Mesenchymal stem cell (in vitro differentiated cells and primary cell): ENCODE results near the gene CEACAM16.
"Not testable (repeated sequence)": the region's sequence is repeated elsewhere in the genome, so short reads cannot be mapped to it uniquely, and the experiment has no call there.

ENCODE experiments used
- DNase-seq: peaks from one replicate; pipeline ENCODE4 v3.0.0-alpha.2; 2013
- H2AFZ ChIP-seq: one replicate; pipeline ENCODE4 v1.6.1; 2013; ENCODE audit warnings: low read depth, mild to moderate bottlenecking, control low read depth, inconsistent platforms, low read length, moderate library complexity
- H2AK5ac ChIP-seq: 2 replicates; pipeline ENCODE4 v1.6.1; 2013; ENCODE audit warnings: low read length, moderate library complexity, mild to moderate bottlenecking, inconsistent platforms; ENCODE audit not compliant: severe bottlenecking
- H2BK120ac ChIP-seq: one replicate; pipeline ENCODE4 v1.6.1; 2013; ENCODE audit warnings: low read depth, mild to moderate bottlenecking, inconsistent platforms, low read length, moderate library complexity
- H2BK12ac ChIP-seq, 2 experiments: one replicate each; pipeline ENCODE4 v1.6.1; 2013; ENCODE audit warnings: inconsistent platforms in 2 of 2, low read length in 2 of 2, mild to moderate bottlenecking in 2 of 2, moderate library complexity in 2 of 2, control low read depth in 1 of 2
- H2BK15ac ChIP-seq: one replicate; pipeline ENCODE4 v1.6.1; 2013; ENCODE audit warnings: mild to moderate bottlenecking, low read depth, inconsistent platforms; ENCODE audit not compliant: poor library complexity, severe bottlenecking
- H2BK5ac ChIP-seq: 2 replicates; pipeline ENCODE4 v1.6.1; 2013; ENCODE audit warnings: low read depth, mild to moderate bottlenecking, low read length, control low read depth, inconsistent platforms; ENCODE audit not compliant: poor library complexity, severe bottlenecking
- H3K14ac ChIP-seq, 2 experiments: one replicate each; pipeline ENCODE4 v1.6.1; 2013; ENCODE audit warnings: inconsistent platforms in 2 of 2, low read length in 2 of 2, control low read depth in 1 of 2, mild to moderate bottlenecking in 1 of 2, moderate library complexity in 1 of 2
- H3K18ac ChIP-seq, 2 experiments: one replicate each; pipeline ENCODE4 v1.6.1; 2013; ENCODE audit warnings: inconsistent platforms in 2 of 2, low read length in 2 of 2, control low read depth in 1 of 2, low read depth in 1 of 2, mild to moderate bottlenecking in 1 of 2
- H3K23ac ChIP-seq, 2 experiments: one replicate each; pipeline ENCODE4 v1.6.1; 2013; ENCODE audit warnings: inconsistent platforms in 2 of 2, low read length in 2 of 2, mild to moderate bottlenecking in 2 of 2, moderate library complexity in 2 of 2, control low read depth in 1 of 2
- H3K27ac ChIP-seq: 2 replicates; pipeline ENCODE4 v1.5.1; 2013; ENCODE audit warnings: mild to moderate bottlenecking, moderate library complexity, low read length, control low read depth, inconsistent platforms; ENCODE audit not compliant: poor library complexity, severe bottlenecking
- H3K27me3 ChIP-seq, 2 experiments: 2 replicates each; pipeline versions ENCODE4 v1.6.1 to v1.7.0; 2013; ENCODE audit warnings: low read length in 2 of 2, mild to moderate bottlenecking in 2 of 2, moderate library complexity in 2 of 2, control low read depth in 1 of 2, inconsistent platforms in 1 of 2; ENCODE audit not compliant: control insufficient read depth in 1 of 2, insufficient read depth in 1 of 2
- H3K36me3 ChIP-seq, 2 experiments: 2 replicates each; pipeline versions ENCODE4 v1.6.1 to v1.7.0; 2013; ENCODE audit warnings: low read length in 2 of 2, control low read depth in 1 of 2, inconsistent platforms in 1 of 2, low read depth in 1 of 2, mild to moderate bottlenecking in 1 of 2; ENCODE audit not compliant: insufficient read depth in 2 of 2, control insufficient read depth in 1 of 2
- H3K4ac ChIP-seq, 2 experiments: one replicate each; pipeline ENCODE4 v1.6.1; 2013; ENCODE audit warnings: inconsistent platforms in 2 of 2, low read length in 2 of 2, mild to moderate bottlenecking in 2 of 2, moderate library complexity in 2 of 2, control low read depth in 1 of 2, low read depth in 1 of 2
- H3K4me1 ChIP-seq: 2 replicates; pipeline ENCODE4 v1.6.1; 2013; ENCODE audit warnings: low read depth, low read length, control low read depth; ENCODE audit not compliant: control insufficient read depth, insufficient read depth
- H3K4me2 ChIP-seq: 2 replicates; pipeline ENCODE4 v1.6.1; 2013; ENCODE audit warnings: low read length, mild to moderate bottlenecking, inconsistent platforms; ENCODE audit not compliant: poor library complexity, severe bottlenecking
- H3K4me3 ChIP-seq, 2 experiments: 2 replicates each; pipeline versions ENCODE4 v1.5.1 to v1.7.0; 2013; ENCODE audit warnings: low read length in 2 of 2, mild to moderate bottlenecking in 2 of 2, control low read depth in 1 of 2, low read depth in 1 of 2; ENCODE audit not compliant: insufficient read depth in 1 of 2
- H3K79me1 ChIP-seq: replicated peaks from 2 replicates; pipeline ENCODE4 v1.6.1; 2013; ENCODE audit warnings: mild to moderate bottlenecking, control low read depth, low read length, inconsistent platforms; ENCODE audit not compliant: poor library complexity, severe bottlenecking
- H3K9ac ChIP-seq: 2 replicates; pipeline ENCODE4 v1.7.0; 2013; ENCODE audit warnings: mild to moderate bottlenecking, low read length, moderate library complexity
- H3K9me3 ChIP-seq: 2 replicates; pipeline ENCODE4 v1.7.0; 2013; ENCODE audit warnings: mild to moderate bottlenecking, low read length; ENCODE audit not compliant: control insufficient read depth
- H4K8ac ChIP-seq: one replicate; pipeline ENCODE4 v1.6.1; 2013; ENCODE audit warnings: inconsistent platforms, mild to moderate bottlenecking, low read length, moderate library complexity
- H4K91ac ChIP-seq: one replicate; pipeline ENCODE4 v1.6.1; 2013; ENCODE audit warnings: mild to moderate bottlenecking, low read length, inconsistent platforms
- WGBS: methylation state at CpG from one replicate; pipeline ENCODE4 v1.1.7; 2013; ENCODE audit warnings: mixed read lengths; 5-methylcytosine and 5-hydroxymethylcytosine counted together

Gene CEACAM16

GRCh38 chr19:44709434-44710266 is 10.7 kb downstream of the CEACAM16 start:
- not testable (repeated sequence) for H2BK12ac ChIP-seq, H2BK15ac ChIP-seq, H3K23ac ChIP-seq, H2AK5ac ChIP-seq, H3K18ac ChIP-seq, H3K4me3 ChIP-seq, H3K36me3 ChIP-seq, H3K79me1 ChIP-seq, H3K14ac ChIP-seq, H4K91ac ChIP-seq, H3K4ac ChIP-seq, H3K9me3 ChIP-seq, H2BK5ac ChIP-seq, H2AFZ ChIP-seq, DNase-seq, H3K9ac ChIP-seq, H4K8ac ChIP-seq, H3K4me2 ChIP-seq, H3K4me1 ChIP-seq, H3K27ac ChIP-seq, H2BK120ac ChIP-seq
- peaks cover 4 to 21% of the 10 kb centered on the region in 2 experiments for H3K27me3 ChIP-seq
- 100% methylated on average over 2 of the region's 4 CpGs for WGBS

DNA sequence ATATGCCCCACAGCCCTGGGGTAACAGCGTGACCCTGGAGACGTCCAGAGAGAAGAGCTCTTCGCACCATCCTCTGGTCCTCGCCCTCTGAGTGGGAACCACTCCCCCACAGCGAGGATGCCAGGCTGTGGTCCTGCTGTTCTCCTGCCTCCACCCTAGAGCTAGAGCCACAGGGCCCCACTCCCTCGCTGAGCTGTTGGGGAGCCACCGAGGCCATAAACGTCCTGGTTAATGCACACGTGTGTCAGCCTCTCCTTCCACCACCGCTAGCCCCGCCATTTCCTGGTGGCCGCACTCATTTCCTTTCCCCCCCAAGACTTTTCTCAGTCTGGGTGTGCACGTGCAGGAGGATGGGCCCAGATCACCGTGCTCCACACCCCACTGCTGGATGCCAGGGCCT is 11.5 kb downstream of the CEACAM16 start:
- no peaks in the 10 kb centered on the region for H3K4me1 ChIP-seq
- no peak overlapping the region for H2BK120ac ChIP-seq
- no peak overlapping the region for H2AK5ac ChIP-seq
- no peak overlapping the region for H3K27ac ChIP-seq
- no peak overlapping the region for H3K4me3 ChIP-seq
- peaks cover 5% of the 10 kb centered on the region for H3K9me3 ChIP-seq
- no peak overlapping the region for H2AFZ ChIP-seq
- H3K36me3 ChIP-seq, result no peaks in the 10 kb centered on the region
- H2BK15ac ChIP-seq, result no peak overlapping the region
- H4K91ac ChIP-seq, result no peak overlapping the region
- H3K27me3 ChIP-seq, result peaks cover 4 to 21% of the 10 kb centered on the region in 2 experiments
- H3K14ac ChIP-seq, result no peak overlapping the region
- H2BK12ac ChIP-seq, result no peak overlapping the region
- H3K18ac ChIP-seq, result no peak overlapping the region
- no peak for DNase-seq
- H4K8ac ChIP-seq, result no peak overlapping the region
- no peak overlapping the region for H2BK5ac ChIP-seq
- no peak overlapping the region for H3K4ac ChIP-seq
- H3K79me1 ChIP-seq, result no peaks in the 10 kb centered on the region
- no peak overlapping the region for H3K4me2 ChIP-seq
- 91% methylated on average over 14 of the region's 14 CpGs for WGBS
- H3K9ac ChIP-seq, result no peak overlapping the region
- H3K23ac ChIP-seq, result no peak overlapping the region

DNA sequence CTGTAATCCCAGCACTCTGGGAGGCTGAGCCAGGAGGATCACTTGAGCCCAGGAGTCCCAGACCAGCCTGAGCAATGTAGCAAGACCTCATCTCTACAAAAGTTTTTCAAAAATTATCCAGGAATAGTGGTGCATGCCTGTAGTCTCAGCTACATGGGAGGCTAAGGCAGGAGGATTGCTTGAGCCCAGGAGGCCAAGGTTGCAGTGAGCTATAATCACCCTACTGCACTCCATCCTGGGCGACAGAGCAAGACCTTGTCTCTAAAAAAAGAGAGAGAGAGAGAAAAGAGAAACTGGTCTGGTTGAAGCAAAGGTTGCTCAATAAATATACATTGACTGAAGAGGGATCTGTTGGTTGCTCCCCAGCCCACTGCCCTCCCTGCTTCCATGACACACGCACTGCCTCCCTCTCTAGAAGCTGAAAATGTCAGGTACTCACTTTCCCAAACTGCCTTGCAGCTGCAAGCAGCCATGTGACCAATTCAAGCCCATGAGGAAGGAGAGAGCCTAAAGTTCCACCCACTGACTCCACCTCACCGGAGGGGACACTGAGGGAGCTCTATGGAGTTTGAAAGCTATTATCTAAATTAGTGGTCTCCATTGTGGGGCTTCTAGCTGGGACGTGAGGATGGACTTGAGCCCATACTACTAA is 14.0 kb downstream of the CEACAM16 start:
- Histone ChIP-seq H2BK12ac (no peak overlapping the region), H3K27ac (no peak overlapping the region), H3K27me3 (peaks cover 0 to 16% of the 10 kb centered on the region in 2 experiments), H3K79me1 (no peaks in the 10 kb centered on the region), H3K4ac (no peak overlapping the region), H3K9ac (no peak overlapping the region), H4K8ac (no peak overlapping the region), H3K23ac (no peak overlapping the region), H3K9me3 (peaks cover 5% of the 10 kb centered on the region), H2BK120ac (no peak overlapping the region), H4K91ac (no peak overlapping the region), H3K4me1 (no peaks in the 10 kb centered on the region), H2AK5ac (no peak overlapping the region), H2BK5ac (no peak overlapping the region), H3K4me2 (no peak overlapping the region), H3K4me3 (no peak overlapping the region), H3K36me3 (no peaks in the 10 kb centered on the region), H2AFZ (no peak overlapping the region), H3K18ac (no peak overlapping the region), H3K14ac (no peak overlapping the region), H2BK15ac (no peak overlapping the region)
- WGBS, result 50% methylated on average over 2 of the region's 4 CpGs
- DNase-seq, result peak; percentile 26

DNA sequence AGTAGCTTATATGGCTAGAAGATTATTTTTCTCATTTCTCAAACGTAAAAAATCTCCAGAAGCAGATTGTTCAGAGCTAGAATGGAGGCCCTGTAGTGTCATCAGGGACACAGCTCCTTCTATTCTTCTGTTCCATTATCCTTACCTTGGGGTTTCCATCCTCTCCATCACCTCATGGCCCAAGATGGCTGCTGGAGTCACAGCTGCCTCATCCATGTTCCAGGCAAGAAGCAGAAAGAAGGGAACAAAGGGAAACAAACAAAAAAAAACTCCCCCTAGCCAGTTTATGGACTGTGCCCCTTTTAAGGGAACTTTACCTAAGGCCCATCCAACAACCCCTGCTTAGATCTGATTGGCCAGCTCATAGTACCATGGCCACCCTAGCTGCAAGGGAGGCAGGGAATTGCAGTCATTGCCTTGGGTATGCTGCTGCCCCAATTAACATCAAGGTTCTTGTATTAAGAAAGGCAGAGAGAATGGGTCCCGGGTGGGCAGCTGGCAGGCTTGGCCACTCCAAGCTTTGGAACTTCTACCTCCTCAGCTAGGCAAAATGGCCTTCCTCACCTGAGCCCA is 15.7 kb downstream of the CEACAM16 start:
- Histone ChIP-seq H4K91ac (no peak overlapping the region), H3K14ac (no peak overlapping the region), H2BK12ac (peak overlapping the region in 1 of 2 experiments; percentile 19), H3K9me3 (peaks cover 5% of the 10 kb centered on the region), H3K4ac (no peak overlapping the region), H3K9ac (no peak overlapping the region), H3K18ac (no peak overlapping the region), H3K36me3 (no peaks in the 10 kb centered on the region), H3K27ac (no peak overlapping the region), H3K4me1 (peaks cover 11% of the 10 kb centered on the region), H3K4me2 (no peak overlapping the region), H3K79me1 (no peaks in the 10 kb centered on the region), H2BK15ac (no peak overlapping the region), H2AK5ac (no peak overlapping the region), H4K8ac (no peak overlapping the region), H3K23ac (no peak overlapping the region), H3K27me3 (peaks cover 0 to 11% of the 10 kb centered on the region in 2 experiments), H2BK5ac (no peak overlapping the region), H3K4me3 (no peak overlapping the region), H2BK120ac (no peak overlapping the region), H2AFZ (no peak overlapping the region)
- 44% methylated on average over 2 of the region's 2 CpGs for WGBS
- no peak for DNase-seq
